Right lung (tissue), 5 donors: ENCODE results near the gene TOR1A. TPM values are rescaled to one million over a fixed set of nuclear protein-coding genes. Genes with fewer than 3 reads are reported as not detected.

ENCODE experiments used
- polyA plus RNA-seq, 5 donors: library from polyadenylated mRNA; unstranded; fragments of 120-200 nt; gene quantifications; one replicate each; pipeline versions ENCODE4 v1.2.1 to v1.2.3, GENCODE V29; 2013; ENCODE audit warnings: inconsistent platforms in 1 of 5, low replicate concordance in 1 of 5; ENCODE audit not compliant: insufficient read length in 5 of 5, insufficient read depth in 1 of 5

Gene TOR1A
- polyA plus RNA-seq, 5 donors, result 38.1 to 44.4 (median 38.9) TPM

Other genes starting within 250 kb of the TOR1A start
- under 1 TPM; 0.34 to 0.71 (median 0.53) TPM for gene C9orf50, start 203.0 kb downstream of the TOR1A start, polyA plus RNA-seq
- gene NTMT1, start 198.0 kb downstream of the TOR1A start, polyA plus RNA-seq, result 10 to 100 TPM; 20.9 to 30.1 (median 23.2) TPM
- 10 to 100 TPM; 11.9 to 17.3 (median 15.1) TPM for gene ASB6, start 182.0 kb downstream of the TOR1A start, polyA plus RNA-seq
- 1 to 10 TPM in 3 of 5 donors, under 1 TPM in 2; 0.63 to 1.4 (median 1.2) TPM for gene PRRX2, start 158.5 kb downstream of the TOR1A start, polyA plus RNA-seq
- 1 to 10 TPM; 4.4 to 6.8 (median 6.6) TPM for gene PTGES, start 71.1 kb downstream of the TOR1A start, polyA plus RNA-seq
- gene TOR1B, start 21.0 kb downstream of the TOR1A start, polyA plus RNA-seq, result 10 to 100 TPM; 19.2 to 22.8 (median 20.5) TPM
- gene C9orf78, start 11.1 kb upstream of the TOR1A start, polyA plus RNA-seq, result 10 to 100 TPM; 61.3 to 86.0 (median 70.0) TPM
- gene USP20, start 11.3 kb upstream of the TOR1A start, polyA plus RNA-seq, result 10 to 100 TPM; 17.3 to 24.3 (median 21.0) TPM
- 10 to 100 TPM; 30.2 to 35.9 (median 33.6) TPM for gene FNBP1, start 219.1 kb upstream of the TOR1A start, polyA plus RNA-seq
- 10 to 100 TPM; 40.3 to 48.5 (median 45.3) TPM for gene GPR107, start 229.8 kb upstream of the TOR1A start, polyA plus RNA-seq